Tibial nerve (tissue), 3 donors: ENCODE results near the gene COMP.

Source experiments
- CTCF ChIP-seq, 5 experiments: fragments of 200-600 bp in 3 of 5; fragments of 450-650 bp in 2 of 5; sonication (generic) in 3 of 5; IDR thresholded peaks; one replicate each; pipeline ENCODE4 v1.5.1; 2016 to 2019; ENCODE audit warnings: antibody characterized with exemption in 5 of 5, mild to moderate bottlenecking in 3 of 5, moderate library complexity in 2 of 5
- POLR2A ChIP-seq, 2 donors: fragments of 450-650 bp; IDR thresholded peaks; one replicate each; pipeline ENCODE4 v1.6.1; 2017; ENCODE audit warnings: antibody characterized with exemption in 2 of 2, mild to moderate bottlenecking in 2 of 2, moderate library complexity in 2 of 2

GRCh38 chr19:18765224-18765623 lies 25.9 kb downstream of the COMP start:
- no peak for TF ChIP-seq CTCF (IDR thresholded peaks at IDR 0.05)
- no peak for TF ChIP-seq POLR2A (IDR thresholded peaks at IDR 0.05)
